A549 treated with AZD9567 at 1 μM for 4 hours (cell line): ENCODE results near the gene CYB5RL. TPM values are rescaled to one million over a fixed set of nuclear protein-coding genes. Genes with fewer than 3 reads are reported as not detected.

ENCODE experiments used
- total RNA-seq: library from RNA; stranded (reverse); fragments of 200-300 nt; extraction: Qiagen RNA extraction; gene quantifications from 5 replicates; pipeline ENCODE4 v1.2.3, GENCODE V29; 2022; ENCODE audit not compliant: insufficient read depth

CYB5RL gene, protein sequence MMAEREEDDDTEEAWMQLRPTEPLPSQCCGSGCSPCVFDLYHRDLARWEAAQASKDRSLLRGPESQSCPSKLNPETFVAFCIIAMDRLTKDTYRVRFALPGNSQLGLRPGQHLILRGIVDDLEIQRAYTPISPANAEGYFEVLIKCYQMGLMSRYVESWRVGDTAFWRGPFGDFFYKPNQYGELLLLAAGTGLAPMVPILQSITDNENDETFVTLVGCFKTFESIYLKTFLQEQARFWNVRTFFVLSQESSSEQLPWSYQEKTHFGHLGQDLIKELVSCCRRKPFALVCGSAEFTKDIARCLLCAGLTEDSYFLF
- 2.9 to 3.6 TPM (median 3.3 TPM) in 5 replicates for total RNA-seq

DNA sequence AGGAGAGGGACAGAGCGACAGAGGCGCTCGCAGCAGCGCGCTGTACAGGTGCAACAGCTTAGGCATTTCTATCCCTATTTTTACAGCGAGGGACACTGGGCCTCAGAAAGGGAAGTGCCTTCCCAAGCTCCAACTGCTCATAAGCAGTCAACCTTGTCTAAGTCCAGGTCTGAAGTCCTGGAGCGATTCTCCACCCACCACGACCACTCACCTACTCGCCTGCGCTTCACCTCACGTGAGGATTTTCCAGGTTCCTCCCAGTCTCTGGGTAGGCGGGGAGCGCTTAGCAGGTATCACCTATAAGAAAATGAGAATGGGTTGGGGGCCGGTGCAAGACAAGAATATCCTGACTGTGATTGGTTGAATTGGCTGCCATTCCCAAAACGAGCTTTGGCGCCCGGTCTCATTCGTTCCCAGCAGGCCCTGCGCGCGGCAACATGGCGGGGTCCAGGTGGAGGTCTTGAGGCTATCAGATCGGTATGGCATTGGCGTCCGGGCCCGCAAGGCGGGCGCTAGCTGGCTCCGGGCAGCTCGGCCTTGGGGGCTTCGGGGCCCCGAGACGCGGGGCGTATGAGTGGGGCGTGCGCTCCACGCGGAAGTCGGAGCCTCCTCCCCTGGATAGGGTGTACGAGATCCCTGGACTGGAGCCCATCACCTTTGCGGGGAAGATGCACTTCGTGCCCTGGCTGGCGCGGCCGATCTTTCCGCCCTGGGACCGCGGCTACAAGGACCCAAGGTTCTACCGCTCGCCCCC is at the start of gene CYB5RL, which contains the start of gene MRPL37:
Gene CYB5RL (minus strand): TSS at position 266 of the 754 bp plus-strand sequence. CDS start 4,414 bp downstream, outside the sequence.
Gene MRPL37 (plus strand): TSS at position 403 of the 754 bp plus-strand sequence. CDS start 77 bp downstream, at position 480.

DNA sequence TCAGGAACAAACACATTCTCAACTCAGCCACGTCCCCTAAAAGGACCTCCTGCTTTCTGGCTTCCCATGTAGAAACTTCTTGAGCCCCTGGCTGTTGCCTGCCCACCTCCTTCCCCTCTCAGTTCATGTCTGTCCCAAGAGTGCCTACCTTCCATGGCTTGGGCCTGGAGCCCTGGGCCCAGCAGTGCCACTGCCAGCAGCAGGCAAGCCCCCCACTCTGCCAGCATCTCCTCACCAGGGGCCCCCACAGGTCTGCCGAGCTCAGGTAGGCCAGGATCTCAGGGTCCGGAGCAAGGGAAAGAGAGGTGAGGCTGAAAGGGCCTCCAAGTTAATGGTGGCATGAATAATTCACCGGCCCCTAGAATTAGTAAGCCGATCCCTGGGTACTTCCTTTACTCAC is 47.1 kb downstream of the CYB5RL start, which contains the start of gene CDCP2:
Gene CDCP2 (minus strand): TSS at position 305 of the 400 bp plus-strand sequence. CDS start 78 bp downstream, at position 227.

Other genes with a start within 250 kb of the CYB5RL start
- gene LDLRAD1, start 181.8 kb downstream of the CYB5RL start, total RNA-seq: not detected in 5 replicates
- 113 to 142 TPM (median 119 TPM) in 5 replicates for gene TMEM59, start 146.8 kb downstream of the CYB5RL start, total RNA-seq
- gene TCEANC2, start 146.4 kb downstream of the CYB5RL start, total RNA-seq: 1.6 to 3.0 TPM (median 2.9 TPM) in 5 replicates
- not detected in 5 replicates for gene CDCP2, start 47.0 kb downstream of the CYB5RL start, total RNA-seq
- gene MRPL37, start 137 bp upstream of the CYB5RL start, total RNA-seq: 75.7 to 100 TPM (median 93.0 TPM) in 5 replicates
- gene SSBP3, start 206.4 kb upstream of the CYB5RL start, total RNA-seq: 6.2 to 7.6 TPM (median 6.3 TPM) in 5 replicates